GM18861 (cell line): ENCODE results near the gene PURB.
"Not testable (repeated sequence)": the region's sequence is repeated elsewhere in the genome, so short reads cannot be mapped to it uniquely, and the experiment has no call there.

Experiments used
- ATAC-seq: cut with Tn5 transposase; IDR thresholded peaks from one replicate; pipeline ENCODE4 v1.9.1; 2021; ENCODE audit not compliant: unreplicated experiment

Gene PURB

GRCh38 chr7:44854644-44855364 is 30.5 kb downstream of the PURB start:
- no peak for ATAC-seq

- no peak for ATAC-seq
Measured at GRCh38 chr7:44853391-44853790, 31.9 kb downstream of the PURB start.

DNA sequence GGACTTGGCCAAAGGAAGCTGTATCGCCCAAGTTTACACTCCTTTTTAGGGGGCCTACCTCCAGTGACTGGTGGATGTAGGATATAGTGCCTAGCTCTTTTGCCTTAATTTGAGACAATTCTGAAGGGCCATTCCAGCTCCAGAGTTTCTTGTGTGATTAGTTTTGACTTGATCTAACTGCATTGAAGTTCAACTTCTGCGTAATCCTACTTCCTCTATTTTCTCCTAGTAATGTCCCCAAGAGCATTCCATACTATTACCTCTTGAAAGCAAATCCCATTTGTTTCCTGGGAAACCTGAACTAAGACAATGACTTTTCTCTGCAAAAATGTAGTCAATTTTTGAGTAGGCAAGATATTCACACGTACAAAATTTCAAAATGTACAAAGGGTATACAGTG is 32.7 kb downstream of the PURB start:
- ATAC-seq, result no peak

GRCh38 chr7:44849885-44850544 is 35.3 kb downstream of the PURB start:
- ATAC-seq, result no peak

DNA sequence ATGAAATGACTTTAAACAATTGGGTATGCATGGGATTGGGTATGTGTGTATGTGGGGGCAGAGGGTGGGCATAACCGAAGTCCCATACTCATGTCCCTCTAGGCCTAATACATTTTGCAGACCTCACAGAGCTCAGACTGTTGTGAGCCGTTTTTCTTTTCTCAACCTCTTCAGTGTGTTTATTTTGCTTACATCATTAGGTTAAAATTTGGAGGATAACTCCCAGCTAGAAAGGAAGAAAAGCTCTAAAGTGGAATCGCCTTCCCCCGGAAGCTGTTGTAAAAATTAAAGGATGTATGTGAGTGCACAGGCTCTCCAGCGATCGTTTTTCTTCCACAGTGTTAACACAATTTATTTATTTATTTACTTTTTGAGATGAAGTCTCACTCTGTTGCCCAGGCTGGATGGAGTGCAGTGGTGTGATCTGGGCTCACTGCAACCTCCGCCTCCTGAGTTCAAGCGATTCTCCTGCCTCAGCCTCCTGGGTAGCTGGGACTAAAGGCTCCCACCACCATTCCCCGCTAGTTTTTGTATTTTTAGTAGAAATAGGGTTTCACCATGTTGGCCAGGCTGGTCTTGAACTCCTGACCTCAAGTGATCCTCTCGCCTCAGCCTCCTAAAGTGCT is 36.0 kb downstream of the PURB start:
- no peak for ATAC-seq

GRCh38 chr7:44847920-44848634 is 37.3 kb downstream of the PURB start, which contains the start of gene H2AZ2:
Gene H2AZ2, minus strand, starts transcription at chr7:44848087. Its CDS starts 116 bp downstream, at chr7:44847971.
- ATAC-seq, result peak; percentile 82

DNA sequence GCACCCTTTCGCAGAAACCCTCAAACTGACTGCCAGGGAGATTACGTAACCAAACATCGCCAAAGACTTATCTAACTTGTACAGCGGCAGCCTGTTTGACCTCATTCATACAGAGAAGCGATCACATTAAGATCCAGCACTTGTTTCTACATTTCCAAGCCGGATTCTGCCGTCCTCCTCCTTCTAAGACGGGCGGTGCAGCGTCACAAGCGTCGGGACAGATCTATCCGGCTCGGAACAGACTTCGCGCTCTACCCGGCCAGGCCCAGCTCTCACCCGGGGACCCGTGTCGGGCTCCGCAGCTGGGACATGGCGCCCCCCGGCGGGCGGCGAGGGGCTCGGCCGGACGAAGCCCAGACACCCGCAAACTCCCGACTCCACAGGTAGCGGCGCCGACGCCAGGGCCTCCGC is 37.8 kb downstream of the PURB start:
- peak; percentile 57 for ATAC-seq

GRCh38 chr7:44846816-44847508 is 38.4 kb downstream of the PURB start:
- no peak for ATAC-seq

GRCh38 chr7:44846390-44846789 is 38.9 kb downstream of the PURB start:
- ATAC-seq, result not testable (repeated sequence)

GRCh38 chr7:44845451-44845850 is 39.9 kb downstream of the PURB start:
- ATAC-seq, result no peak

DNA sequence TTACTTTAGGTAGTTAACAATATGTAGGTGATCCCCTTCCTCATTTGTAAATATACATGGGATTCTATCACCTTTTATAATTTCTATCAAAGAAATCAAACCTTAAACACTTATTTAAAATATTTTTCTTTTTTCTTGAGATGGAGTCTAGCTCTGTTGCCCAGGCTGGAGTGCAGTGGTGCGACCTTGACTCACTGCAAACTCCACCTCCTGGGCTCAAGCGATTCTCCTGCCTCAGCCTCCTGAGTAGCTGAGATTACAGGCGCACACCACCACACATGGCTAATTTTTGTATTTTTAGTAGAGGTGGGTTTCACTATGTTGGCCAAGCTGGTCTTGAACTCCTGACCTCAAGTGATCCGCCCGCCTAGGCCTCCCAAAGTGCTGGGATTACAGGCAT is 41.9 kb downstream of the PURB start:
- not testable (repeated sequence) for ATAC-seq

GRCh38 chr7:44842675-44843074 is 42.7 kb downstream of the PURB start:
- ATAC-seq, result not testable (repeated sequence)

DNA sequence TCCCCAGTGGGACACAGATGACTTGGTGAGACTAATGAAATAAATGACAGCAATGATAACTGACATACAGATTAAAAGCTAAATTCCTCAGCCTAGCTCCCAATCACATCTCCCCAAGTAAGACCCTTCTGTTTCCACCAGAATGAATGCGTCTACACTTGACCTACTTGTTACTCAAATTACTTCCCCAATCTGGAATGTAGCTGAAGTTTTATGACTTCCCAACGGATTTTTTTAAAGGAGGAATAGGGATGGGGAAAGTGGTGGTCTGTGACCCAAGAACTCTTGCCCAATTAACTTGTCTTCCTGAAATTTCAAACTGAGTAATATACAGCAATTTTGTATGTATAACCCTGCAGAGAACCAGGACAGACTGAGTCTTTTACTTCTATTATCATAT is 46.6 kb downstream of the PURB start:
- ATAC-seq, result no peak

GRCh38 chr7:44827567-44827966 is 57.8 kb downstream of the PURB start:
- no peak for ATAC-seq
